Activated T-cell treated with anti-CD3 and anti-CD28 coated beads, Interleukin-2, amount 50 U/mL, for 72 hours (primary cell): ENCODE measurements around the gene CRIP3. TPM values are rescaled to one million over a fixed set of nuclear protein-coding genes. Genes with fewer than 3 reads are reported as not detected.

ENCODE experiments used
- ATAC-seq, 2 donors: fragments of 150-1000 bp; cut with Tn5 transposase; replicated peaks in 1 of 2; 2 replicates each; pipeline ENCODE4 v1.10.0; 2021; ENCODE audit warnings: moderate library complexity in 2 of 2, mild to moderate bottlenecking in 1 of 2
- DNase-seq, 2 donors: peaks; one replicate each; pipeline ENCODE4 v3.0.0; 2021 to 2022; ENCODE audit warnings: mixed read lengths in 1 of 2
- H3K27ac Mint-ChIP-seq: one replicate; pipeline ENCODE4 v1.8.0; 2022; ENCODE audit warnings: mild to moderate bottlenecking, moderate library complexity, mixed read lengths
- H3K27me3 Mint-ChIP-seq: one replicate; pipeline ENCODE4 v1.8.0; 2022; ENCODE audit warnings: low read depth, mixed read lengths
- H3K36me3 Mint-ChIP-seq, 2 donors: one replicate each; pipeline ENCODE4 v1.8.0; 2022; ENCODE audit warnings: mixed read lengths in 2 of 2, mild to moderate bottlenecking in 1 of 2; ENCODE audit not compliant: insufficient read depth in 2 of 2
- H3K4me1 Mint-ChIP-seq: one replicate; pipeline ENCODE4 v1.8.0; 2022; ENCODE audit warnings: low read depth, mixed read lengths
- H3K4me3 Mint-ChIP-seq, 2 donors: one replicate each; pipeline ENCODE4 v1.8.0; 2022; ENCODE audit warnings: mild to moderate bottlenecking in 2 of 2, mixed read lengths in 2 of 2, moderate library complexity in 2 of 2
- H3K9me3 Mint-ChIP-seq, 2 donors: one replicate each; pipeline ENCODE4 v1.8.0; 2022; ENCODE audit warnings: mixed read lengths in 2 of 2
- total RNA-seq, 2 donors: library from RNA; stranded (reverse); gene quantifications; one replicate each; pipeline ENCODE4 v1.2.3, GENCODE V29; 2022

CRIP3 gene
- total RNA-seq, 2 donors from 2014 or later, result 0.82 to 0.90 TPM

DNA sequence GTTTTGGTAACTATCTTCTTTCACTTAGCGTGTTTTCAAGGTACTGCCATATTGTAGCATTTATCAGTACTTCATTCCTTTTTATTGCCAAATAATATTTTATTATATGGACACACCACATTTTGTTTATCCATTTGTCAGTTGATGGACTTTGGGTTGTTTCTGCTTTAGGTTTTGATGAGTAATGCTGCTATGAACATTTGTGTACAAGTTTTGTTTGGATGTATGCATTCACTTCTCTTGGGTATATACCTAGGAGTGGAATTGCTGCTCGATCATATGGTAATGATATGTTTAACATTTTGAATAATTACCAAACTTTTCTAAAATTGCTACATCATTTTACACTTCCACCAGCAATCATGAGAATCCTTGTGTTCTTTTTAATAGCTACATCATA lies 16.9 kb downstream of the CRIP3 start:
- H3K4me3 Mint-ChIP-seq, result no peak overlapping the region
- H3K36me3 Mint-ChIP-seq, result no peaks in the 10 kb centered on the region
- H3K4me1 Mint-ChIP-seq, result no peaks in the 10 kb centered on the region
- H3K27ac Mint-ChIP-seq, result no peak overlapping the region
- peaks cover 5% of the 10 kb centered on the region for H3K27me3 Mint-ChIP-seq
- no peak for ATAC-seq
- DNase-seq, result no peak
- H3K9me3 Mint-ChIP-seq, result no peaks in the 10 kb centered on the region

DNA sequence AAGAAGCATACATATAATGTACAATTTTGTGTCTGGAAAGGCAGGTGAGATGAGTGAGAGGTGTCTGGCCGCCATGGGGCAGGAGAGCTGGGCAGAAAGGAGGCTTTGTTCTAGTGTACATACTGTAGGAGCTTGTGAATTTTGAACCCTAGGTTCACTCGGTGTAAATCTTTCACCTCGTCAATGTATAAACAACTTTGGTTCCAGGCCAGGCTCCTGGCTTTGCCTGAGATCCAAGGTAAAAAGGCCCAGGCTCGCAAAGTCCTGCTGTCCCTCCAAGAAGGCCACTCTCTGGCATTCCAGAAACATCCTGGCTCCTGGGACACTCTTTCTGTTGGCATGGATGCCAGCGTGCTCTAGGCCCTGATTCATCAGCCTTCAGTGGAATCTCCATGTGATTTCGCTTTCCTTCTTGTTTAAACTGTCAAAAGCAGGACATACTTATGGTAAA lies 17.7 kb downstream of the CRIP3 start:
- no peaks in the 10 kb centered on the region for H3K4me1 Mint-ChIP-seq

DNA sequence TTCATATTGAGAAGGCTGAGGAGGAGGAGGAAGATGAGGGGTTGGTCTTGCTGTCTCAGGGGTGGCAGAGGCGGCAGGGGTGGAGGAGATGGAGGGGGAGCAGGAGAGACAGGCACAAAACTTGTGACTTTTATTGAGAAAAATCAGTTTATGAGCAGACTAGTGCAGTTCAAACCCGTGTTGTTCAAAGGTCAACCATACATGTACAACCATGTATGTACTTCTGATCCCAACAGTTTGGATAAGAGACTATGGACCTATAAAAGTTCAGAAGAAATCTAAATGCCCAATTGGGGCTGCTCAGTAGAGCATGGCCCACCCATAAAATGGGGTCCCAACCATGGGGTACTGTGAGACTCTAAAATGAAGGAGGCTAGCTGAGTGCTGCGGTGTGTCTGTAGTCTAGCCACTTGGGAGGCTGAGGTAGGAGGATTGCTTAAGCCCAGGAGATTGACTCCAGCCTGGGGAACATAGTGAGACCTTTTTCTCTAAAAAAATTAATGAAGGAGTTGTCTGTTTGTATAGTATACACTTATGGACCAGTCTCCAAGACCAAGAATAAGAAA lies 18.2 kb downstream of the CRIP3 start:
- no peak for ATAC-seq
- H3K27me3 Mint-ChIP-seq, result peaks cover 15% of the 10 kb centered on the region
- no peaks in the 10 kb centered on the region for H3K4me1 Mint-ChIP-seq
- H3K9me3 Mint-ChIP-seq, result no peaks in the 10 kb centered on the region
- DNase-seq, result no peak
- H3K27ac Mint-ChIP-seq, result no peak overlapping the region
- no peaks in the 10 kb centered on the region for H3K36me3 Mint-ChIP-seq
- no peak overlapping the region for H3K4me3 Mint-ChIP-seq

More for the DNA sequence above, 17.7 kb downstream of the CRIP3 start:
- peaks cover 10% of the 10 kb centered on the region for H3K27me3 Mint-ChIP-seq
- no peak overlapping the region for H3K27ac Mint-ChIP-seq
- ATAC-seq (no peak), DNase-seq (no peak)
- H3K9me3 Mint-ChIP-seq, result no peaks in the 10 kb centered on the region
- no peak overlapping the region for H3K4me3 Mint-ChIP-seq
- H3K36me3 Mint-ChIP-seq, result no peaks in the 10 kb centered on the region

DNA sequence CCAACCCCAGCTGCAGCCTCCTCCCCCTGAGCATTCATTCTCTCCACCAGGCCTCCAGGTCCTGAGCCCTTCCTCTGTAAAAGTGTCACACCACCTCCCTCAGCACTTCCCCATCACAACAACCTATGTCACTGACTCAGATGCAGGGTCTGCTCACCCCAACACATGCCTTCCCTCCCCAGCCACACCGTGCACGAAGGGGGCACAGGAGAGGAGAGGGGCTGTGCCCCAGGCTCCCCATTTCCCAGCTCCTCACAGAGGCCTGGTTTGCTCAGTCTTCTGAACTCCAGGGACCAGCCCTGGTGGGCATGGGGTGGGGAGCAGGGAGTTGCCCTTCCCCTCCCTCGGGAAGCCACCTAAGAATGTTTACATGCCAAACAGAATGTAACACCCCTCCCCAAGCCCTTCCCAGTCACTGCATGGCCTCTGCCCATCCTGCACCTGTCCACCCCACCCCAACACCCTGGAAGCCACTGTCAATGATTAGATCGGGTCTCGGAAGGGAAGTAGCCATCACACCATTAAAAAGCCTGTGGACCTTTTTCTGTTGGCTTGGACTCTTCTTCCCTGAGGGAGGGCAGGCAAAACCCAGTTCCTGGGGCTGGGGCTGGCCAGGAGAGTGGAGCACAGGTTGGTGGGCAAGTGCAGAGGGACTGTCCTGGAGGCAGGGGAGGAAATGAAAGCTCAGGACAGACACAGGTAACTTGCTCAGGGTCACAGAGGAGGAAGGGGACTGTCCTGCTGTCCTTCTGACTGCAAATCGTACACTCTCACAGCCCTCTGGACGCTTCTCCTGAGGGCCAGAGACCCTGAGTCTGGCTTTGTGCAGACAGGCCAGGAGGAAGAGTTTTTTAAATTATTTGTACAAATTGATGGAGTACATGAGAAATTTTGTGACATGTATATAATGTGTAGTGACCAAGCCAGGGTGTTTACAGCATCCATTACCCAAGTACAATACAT lies 20.6 kb downstream of the CRIP3 start:
- no peaks in the 10 kb centered on the region for H3K9me3 Mint-ChIP-seq
- DNase-seq (no peak), ATAC-seq (no peak)
- no peaks in the 10 kb centered on the region for H3K36me3 Mint-ChIP-seq
- no peak overlapping the region for H3K27ac Mint-ChIP-seq
- H3K27me3 Mint-ChIP-seq, result peaks cover 16% of the 10 kb centered on the region
- H3K4me1 Mint-ChIP-seq, result no peaks in the 10 kb centered on the region
- no peak overlapping the region for H3K4me3 Mint-ChIP-seq

DNA sequence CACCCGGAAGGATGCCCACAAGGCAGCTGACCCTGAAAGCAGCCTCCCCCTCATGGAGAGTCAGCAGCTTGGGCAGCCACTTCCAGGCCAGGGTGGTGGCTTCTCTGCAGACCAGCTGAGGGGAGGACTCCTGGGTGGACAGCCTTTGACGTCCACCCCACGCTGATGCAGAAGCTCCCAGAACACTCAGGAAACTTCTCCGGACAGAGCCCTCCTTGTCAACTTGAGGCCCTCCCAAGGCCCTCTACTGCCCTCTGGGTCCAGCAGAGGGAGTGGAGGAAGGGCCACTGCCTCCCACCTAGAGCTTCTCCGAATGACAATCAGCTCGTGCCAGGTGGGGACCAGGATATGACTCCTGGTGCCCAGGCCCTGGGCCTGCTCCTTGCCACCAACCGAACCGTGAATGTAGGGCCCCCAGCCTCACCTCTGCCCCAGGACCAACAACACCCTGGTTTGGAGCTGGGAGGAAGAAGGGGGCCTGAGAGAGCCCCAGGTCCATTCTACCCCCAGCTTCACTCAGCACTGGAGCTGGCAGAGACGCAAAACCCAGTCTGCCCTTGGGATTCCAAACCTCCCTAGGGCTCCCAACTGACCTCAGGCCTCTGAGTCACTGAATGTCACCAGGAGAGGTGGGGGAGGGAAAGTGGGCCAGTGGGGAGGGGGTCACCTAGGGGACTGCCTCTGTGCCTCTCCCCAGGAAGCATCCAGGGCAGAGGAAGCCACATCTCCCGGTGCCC lies 21.5 kb downstream of the CRIP3 start:
- Mint-ChIP-seq H3K27me3 (peaks cover 16% of the 10 kb centered on the region), H3K4me1 (no peaks in the 10 kb centered on the region), H3K27ac (no peak overlapping the region), H3K36me3 (no peaks in the 10 kb centered on the region), H3K9me3 (no peaks in the 10 kb centered on the region), H3K4me3 (no peak overlapping the region)
- no peak for ATAC-seq
- DNase-seq, result no peak

DNA sequence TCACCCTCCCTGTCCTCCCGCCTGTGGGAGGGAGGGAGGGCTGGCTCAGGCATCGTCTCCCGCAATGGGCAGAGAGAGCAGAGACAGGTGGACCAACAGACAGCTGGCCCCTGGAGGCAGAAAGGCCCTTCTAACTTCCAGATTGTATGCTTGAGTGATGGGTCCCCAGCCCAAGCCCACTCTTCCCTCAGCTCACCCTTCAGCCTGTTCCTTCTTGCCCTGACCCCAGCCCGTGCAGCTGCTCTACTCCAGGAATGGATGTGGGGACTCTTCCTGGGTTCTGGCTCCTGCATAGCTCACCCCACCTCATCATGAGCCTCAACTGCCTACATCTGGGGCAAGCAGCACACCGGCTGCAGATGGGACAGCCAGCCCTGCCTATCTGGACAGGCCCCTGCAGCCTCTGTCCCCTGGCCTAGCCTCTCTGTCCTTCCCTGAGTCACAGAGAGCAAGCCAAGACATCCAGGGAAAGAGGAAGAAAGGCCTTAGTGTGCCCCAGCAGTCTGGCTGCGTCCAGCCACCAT lies 22.1 kb downstream of the CRIP3 start:
- peaks cover 18% of the 10 kb centered on the region for H3K27me3 Mint-ChIP-seq
- H3K4me3 Mint-ChIP-seq, result no peak overlapping the region
- no peak for ATAC-seq
- H3K4me1 Mint-ChIP-seq, result no peaks in the 10 kb centered on the region
- no peaks in the 10 kb centered on the region for H3K36me3 Mint-ChIP-seq
- DNase-seq, result no peak
- H3K9me3 Mint-ChIP-seq, result no peaks in the 10 kb centered on the region
- no peak overlapping the region for H3K27ac Mint-ChIP-seq

DNA sequence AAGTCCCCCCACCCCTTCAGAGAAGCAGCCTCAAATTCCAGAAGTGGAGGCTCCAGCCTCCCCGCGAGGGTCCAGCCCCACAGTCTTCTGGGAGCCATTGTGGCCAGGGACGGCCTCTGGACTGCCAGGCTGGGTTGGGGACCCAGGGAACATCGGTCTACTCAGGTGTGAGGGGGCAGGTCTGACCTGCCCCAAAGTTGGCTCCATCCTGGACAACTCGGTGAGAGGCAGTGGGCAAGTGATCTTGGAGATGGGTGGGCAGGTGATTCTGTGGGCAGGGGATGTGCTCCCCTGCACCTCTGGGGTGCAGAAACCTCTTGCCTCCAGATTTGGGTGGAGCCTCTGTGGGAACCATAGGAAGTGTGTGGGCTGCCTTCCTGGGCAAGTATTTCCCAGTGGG lies 22.8 kb downstream of the CRIP3 start:
- DNase-seq, result no peak
- H3K36me3 Mint-ChIP-seq, result no peaks in the 10 kb centered on the region
- H3K27me3 Mint-ChIP-seq, result peaks cover 21% of the 10 kb centered on the region
- no peak for ATAC-seq
- no peaks in the 10 kb centered on the region for H3K9me3 Mint-ChIP-seq
- no peak overlapping the region for H3K4me3 Mint-ChIP-seq
- no peaks in the 10 kb centered on the region for H3K4me1 Mint-ChIP-seq
- no peak overlapping the region for H3K27ac Mint-ChIP-seq

DNA sequence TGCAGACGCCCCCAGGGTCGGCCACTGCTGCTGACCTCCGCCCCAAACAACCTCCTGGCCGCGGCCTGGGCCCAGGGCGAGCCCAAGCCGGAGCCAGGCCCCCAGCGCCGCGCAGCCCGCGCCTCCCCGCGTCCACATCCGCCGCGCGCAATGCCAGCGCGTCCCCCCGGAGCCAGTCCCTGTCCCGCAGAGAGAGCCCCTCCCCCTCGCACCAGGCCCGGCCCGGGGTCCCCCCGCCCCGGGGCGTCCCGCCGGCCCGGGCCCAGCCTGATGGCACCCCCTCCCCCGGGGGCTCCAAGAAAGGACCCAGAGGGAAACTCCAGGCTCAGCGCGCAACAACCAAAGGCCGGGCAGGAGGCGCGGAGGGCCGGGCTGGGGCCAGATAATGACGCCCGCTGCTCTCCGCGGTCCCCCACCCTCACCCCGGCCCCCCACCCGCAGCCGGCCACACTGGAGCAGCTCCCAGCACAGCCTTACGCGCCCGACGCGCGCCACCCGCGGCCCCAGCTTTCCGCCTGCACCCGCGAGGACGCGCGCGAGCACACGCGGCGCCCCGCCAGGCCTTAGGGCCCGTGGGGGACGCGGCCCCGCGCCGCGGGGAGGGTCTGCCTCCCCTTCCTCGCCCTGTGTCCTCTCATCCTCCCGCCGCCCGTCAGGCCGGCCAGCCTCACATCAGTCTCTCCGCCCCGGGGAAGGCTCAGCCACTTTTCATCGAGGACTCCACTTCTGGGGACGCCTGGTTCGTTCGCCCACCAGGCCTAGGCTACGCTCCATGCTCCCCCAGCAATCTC lies 23.4 kb downstream of the CRIP3 start:
- no peaks in the 10 kb centered on the region for H3K9me3 Mint-ChIP-seq
- DNase-seq (no peak), ATAC-seq (no peak)
- peaks cover 26% of the 10 kb centered on the region for H3K27me3 Mint-ChIP-seq
- H3K4me3 Mint-ChIP-seq, result no peak overlapping the region
- no peak overlapping the region for H3K27ac Mint-ChIP-seq
- no peaks in the 10 kb centered on the region for H3K36me3 Mint-ChIP-seq
- no peaks in the 10 kb centered on the region for H3K4me1 Mint-ChIP-seq

DNA sequence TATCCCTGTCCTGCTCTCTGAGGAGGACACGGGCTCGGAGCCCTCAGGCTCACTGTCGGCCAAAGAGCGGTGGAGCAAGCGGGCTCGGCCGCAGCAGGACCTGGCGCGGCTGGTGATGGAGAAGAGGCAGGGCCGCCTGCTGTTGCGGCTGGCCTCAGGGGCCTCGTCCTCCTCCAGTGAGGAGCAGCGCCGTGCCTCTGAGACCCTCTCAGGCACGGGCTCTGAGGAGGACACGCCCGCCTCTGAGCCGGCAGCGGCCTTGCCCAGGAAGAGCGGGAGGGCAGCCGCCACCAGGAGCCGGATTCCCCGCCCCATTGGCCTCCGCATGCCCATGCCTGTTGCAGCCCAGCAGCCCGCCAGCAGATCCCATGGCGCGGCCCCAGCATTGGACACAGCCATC lies 24.7 kb downstream of the CRIP3 start:
- ATAC-seq, result no peak
- H3K27me3 Mint-ChIP-seq, result peaks cover 30% of the 10 kb centered on the region
- no peak overlapping the region for H3K4me3 Mint-ChIP-seq
- no peaks in the 10 kb centered on the region for H3K36me3 Mint-ChIP-seq
- H3K4me1 Mint-ChIP-seq, result no peaks in the 10 kb centered on the region
- no peak overlapping the region for H3K27ac Mint-ChIP-seq
- H3K9me3 Mint-ChIP-seq, result no peaks in the 10 kb centered on the region
- no peak for DNase-seq

DNA sequence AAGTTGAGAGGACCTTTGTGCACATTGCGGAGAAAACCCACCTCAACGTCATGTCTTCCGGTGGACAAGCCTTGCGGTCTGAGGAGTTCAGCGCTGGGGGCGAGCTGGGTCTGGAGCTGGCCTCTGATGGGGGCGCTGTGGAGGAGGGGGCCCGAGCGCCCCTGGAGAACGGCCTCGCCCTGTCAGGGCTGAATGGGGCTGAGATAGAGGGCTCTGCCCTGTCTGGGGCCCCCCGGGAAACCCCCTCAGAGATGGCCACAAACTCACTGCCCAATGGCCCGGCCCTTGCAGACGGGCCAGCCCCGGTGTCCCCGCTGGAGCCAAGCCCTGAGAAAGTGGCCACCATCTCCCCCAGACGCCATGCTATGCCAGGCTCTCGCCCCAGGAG lies 25.1 kb downstream of the CRIP3 start:
- Mint-ChIP-seq H3K9me3 (no peaks in the 10 kb centered on the region), H3K27me3 (peaks cover 30% of the 10 kb centered on the region), H3K4me1 (no peaks in the 10 kb centered on the region), H3K4me3 (no peak overlapping the region), H3K27ac (no peak overlapping the region), H3K36me3 (no peaks in the 10 kb centered on the region)
- ATAC-seq (no peak), DNase-seq (no peak)

DNA sequence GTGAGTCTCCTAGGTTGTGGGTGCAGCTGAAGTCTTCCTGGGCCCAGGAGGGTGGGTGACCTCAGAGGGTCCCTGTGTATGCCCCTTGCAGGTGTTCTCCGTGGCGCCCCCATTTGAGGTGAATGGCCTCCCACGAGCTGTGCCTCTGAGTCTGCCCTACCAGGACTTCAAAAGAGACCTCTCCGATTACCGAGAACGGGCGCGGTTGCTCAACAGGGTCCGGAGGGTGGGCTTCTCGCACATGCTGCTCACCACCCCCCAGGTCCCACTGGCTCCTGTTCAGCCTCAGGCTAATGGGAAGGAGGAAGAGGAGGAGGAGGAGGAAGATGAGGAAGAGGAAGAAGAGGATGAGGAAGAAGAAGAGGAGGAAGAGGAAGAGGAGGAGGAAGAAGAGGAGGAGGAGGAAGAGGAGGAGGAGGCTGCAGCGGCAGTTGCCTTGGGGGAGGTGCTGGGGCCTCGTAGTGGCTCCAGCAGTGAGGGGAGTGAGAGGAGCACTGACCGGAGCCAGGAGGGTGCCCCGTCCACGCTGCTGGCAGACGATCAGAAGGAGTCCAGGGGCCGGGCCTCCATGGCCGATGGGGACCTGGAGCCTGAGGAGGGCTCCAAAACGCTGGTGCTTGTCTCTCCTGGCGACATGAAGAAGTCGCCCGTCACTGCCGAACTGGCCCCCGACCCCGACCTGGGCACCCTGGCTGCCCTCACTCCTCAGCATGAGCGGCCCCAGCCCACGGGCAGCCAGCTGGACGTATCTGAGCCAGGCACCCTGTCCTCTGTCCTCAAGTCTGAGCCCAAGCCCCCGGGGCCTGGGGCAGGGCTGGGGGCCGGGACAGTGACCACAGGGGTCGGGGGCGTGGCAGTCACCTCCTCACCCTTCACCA lies 25.8 kb downstream of the CRIP3 start:
- Mint-ChIP-seq H3K9me3 (no peaks in the 10 kb centered on the region), H3K4me1 (no peaks in the 10 kb centered on the region), H3K36me3 (no peaks in the 10 kb centered on the region), H3K4me3 (no peak overlapping the region), H3K27me3 (peaks cover 30% of the 10 kb centered on the region), H3K27ac (no peak overlapping the region)
- DNase-seq (no peak), ATAC-seq (no peak)

DNA sequence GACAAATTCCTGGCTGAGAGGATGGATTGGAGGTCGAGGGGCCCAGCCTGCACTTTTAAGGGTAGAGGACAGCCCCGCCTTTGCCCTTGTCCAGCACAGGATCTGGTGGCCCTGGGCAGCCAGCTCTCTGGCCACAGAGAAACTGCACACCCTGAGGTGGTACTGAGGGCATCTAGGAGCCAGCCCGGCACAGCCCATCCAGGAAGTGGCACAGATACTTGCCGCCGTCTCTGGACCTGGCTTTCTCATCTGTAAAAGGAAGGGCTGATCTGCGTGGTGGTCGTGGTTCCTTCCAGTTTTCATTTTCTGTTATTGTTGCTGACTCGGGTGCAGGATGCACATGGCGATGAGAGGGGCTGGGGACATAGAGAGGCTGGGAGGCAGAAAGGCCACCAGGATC lies 26.6 kb downstream of the CRIP3 start:
- ATAC-seq, result no peak
- no peaks in the 10 kb centered on the region for H3K4me1 Mint-ChIP-seq
- H3K27ac Mint-ChIP-seq, result no peak overlapping the region
- no peaks in the 10 kb centered on the region for H3K9me3 Mint-ChIP-seq
- peaks cover 36% of the 10 kb centered on the region for H3K27me3 Mint-ChIP-seq
- no peak for DNase-seq
- no peaks in the 10 kb centered on the region for H3K36me3 Mint-ChIP-seq
- H3K4me3 Mint-ChIP-seq, result no peak overlapping the region
